A204.1 (cell line): ENCODE measurements around the gene MCM7.

Experiments
- FAIRE-seq: peaks from 2 replicates; lab custom pipeline; 2012; peaks lifted over from hg19 to GRCh38; lab: Jason Lieb, UNC

The MCM7 gene

DNA sequence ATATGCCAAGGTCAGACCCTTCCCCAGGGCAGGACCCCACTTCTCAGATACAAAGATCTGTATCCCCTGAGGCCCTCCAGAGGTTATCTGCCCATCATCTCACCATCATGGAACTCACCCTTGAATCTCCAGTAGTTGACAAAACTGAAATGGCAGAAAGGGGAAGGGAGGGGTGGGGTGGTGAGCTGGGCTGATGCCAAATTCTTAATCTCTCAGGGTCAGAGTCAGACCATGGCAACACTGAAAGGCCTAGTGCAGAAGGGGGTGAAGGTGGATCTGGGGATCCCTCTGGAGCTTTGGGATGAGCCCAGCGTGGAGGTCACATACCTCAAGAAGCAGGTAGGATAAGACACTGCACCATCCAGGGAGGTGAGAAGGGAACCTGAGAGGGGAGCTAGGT, 21.4 kb upstream of the MCM7 start:
- no peak for FAIRE-seq

GRCh38 chr7:100122067-100122466, 20.9 kb upstream of the MCM7 start:
- FAIRE-seq, result no peak

- no peak for FAIRE-seq
Measured at GRCh38 chr7:100120733-100121036, 19.5 kb upstream of the MCM7 start.

DNA sequence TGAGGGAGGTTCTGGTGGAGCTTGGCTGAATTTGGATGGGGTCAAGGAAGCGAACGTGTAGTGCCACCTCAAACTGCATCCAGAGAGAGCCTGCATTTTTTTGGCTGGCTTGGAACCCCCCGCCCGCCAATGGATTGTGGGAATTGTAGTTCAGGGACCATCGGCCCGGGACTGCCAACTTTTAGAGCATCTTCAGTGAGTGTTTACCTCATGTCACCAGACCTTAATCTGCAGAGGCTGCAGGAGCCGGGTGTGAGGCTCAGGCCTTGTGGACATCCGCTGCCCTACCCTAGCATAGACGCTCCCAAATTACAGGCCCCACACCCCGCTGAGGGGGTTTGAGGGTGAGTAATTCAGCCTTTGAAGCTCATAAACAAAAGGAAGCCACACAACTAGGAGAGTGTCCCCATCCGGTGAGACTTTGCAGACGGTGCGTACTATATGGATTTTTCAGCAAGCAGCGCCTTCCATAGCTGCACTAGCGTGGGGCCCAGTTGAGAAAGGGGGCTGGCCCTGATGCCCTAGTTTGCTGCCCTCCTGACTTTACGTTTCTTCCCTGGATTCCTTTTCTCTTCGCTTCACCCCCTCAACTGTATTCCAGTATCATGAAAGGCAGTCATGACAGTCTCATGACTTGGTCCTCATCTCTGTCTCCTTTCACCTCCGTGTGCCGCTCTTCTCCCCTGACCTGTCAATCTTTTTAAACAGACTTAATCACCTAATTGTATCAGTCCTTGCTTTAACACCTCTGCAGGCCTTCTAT, 19.0 kb upstream of the MCM7 start:
- FAIRE-seq, result no peak

- peak; percentile 78 for FAIRE-seq
Measured at GRCh38 chr7:100119072-100119969, 18.1 kb upstream of the MCM7 start, which contains the start of the genes CNPY4 and TAF6. TSS of gene CNPY4 (plus strand) at chr7:100119634. CDS start at chr7:100119745, 111 bp downstream. TSS of gene TAF6 (minus strand) at chr7:100119358. CDS start at chr7:100114209, 5,149 bp downstream.

DNA sequence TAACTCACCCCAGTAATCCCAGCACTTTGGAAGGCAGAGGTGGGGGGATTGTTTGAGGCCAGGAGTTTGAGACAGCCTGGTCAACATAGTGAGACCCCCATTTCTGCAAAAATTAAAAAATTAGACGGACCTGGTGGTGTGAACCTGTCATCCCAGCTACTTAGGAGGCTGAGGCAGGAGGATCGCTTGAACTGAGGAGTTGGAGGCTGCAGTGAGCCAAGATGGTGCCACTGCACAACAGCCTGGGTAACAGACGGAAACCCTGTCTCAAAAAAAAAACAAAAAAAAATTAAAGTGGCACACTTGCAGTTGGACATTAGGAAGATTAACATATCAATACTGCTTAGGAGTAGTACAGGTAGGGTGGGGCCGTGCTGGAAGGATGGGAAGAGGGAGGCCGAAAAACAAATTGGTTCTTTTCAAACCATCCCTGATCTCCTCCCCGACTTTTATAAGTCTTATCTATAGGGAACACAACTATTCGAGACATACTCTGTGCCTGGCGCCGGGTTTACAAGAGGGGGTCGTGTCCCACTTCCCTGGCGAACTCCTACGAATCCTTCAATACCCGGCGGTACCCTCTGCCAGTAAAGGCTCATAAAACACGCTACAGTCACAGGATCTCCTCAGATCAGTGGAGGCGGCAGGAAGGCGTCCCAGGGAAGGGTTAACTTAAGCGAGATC, 17.3 kb upstream of the MCM7 start:
- no peak for FAIRE-seq

DNA sequence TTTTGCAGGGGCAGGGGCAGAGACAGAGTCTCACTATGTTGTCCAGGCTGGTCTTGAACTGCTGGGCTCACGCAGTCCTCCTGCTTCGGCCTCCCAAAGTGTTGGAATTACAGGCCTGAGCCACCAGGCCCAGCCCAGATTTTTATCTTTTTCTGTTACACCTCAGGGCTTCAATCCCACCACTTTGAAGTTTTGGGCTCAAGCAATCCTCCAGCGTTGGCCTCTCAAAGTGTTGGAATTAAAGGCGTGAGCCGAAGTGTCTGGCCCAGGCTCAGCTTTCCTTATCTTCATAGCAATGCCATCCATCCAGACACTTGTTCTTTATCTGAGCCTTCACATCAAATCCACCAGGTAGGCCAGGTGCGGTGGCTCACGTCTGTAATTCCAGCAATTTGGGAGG, 13.8 kb upstream of the MCM7 start:
- FAIRE-seq, result no peak

GRCh38 chr7:100111914-100112313, 10.7 kb upstream of the MCM7 start:
- FAIRE-seq, result no peak

DNA sequence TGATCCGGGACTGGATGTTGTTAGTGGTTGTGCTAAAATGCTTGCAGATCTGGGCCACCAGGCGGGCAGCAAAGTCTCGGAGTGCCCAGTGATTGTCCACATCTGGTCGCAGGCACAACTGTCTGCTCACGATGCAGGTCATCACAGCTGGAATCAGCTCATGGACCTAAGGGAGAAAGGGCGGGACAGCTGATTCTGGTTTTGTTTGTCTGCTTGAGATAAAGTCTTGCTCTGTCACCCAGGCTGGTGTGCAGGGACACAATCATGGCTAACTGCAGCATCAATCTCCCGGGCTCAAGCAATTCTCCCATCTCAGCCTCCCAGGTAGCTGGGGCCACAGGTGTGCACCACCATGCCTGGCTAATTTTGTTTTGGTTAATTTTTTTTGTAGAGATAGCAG, 10.0 kb upstream of the MCM7 start:
- FAIRE-seq, result no peak

DNA sequence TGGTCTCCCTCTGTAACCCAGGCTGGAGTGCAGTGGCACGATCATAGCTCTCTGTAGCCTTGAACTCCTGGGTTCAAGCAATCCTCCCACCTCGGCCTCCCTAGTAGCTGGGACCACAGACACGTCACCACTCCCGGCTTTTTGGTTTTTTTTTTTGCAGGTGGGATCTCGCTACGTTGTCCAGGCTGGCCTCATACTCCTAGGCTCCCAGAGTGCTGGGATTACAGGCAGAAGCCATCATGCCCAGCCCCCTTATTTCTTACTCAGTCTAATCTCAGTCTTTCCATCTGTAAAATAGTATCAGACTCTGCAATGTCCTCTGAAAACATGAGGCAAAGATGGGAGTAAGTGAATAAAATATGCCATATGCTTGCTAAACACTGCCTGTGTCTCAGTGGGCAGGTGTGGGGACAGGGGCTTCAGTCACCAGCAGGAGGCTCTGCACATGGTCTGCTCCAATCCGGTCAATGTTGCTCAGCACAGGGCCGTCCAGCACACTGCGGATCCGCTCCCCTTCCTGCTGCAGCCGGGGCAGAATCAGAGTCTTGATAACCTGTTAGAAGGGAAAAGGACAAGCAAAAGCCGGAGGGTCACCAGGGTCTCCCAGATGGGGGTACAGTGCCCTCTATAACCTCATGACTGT, 8.4 kb upstream of the MCM7 start:
- FAIRE-seq, result no peak

GRCh38 chr7:100107890-100108289, 6.7 kb upstream of the MCM7 start:
- no peak for FAIRE-seq

GRCh38 chr7:100107125-100107737, 6.0 kb upstream of the MCM7 start:
- FAIRE-seq, result no peak

DNA sequence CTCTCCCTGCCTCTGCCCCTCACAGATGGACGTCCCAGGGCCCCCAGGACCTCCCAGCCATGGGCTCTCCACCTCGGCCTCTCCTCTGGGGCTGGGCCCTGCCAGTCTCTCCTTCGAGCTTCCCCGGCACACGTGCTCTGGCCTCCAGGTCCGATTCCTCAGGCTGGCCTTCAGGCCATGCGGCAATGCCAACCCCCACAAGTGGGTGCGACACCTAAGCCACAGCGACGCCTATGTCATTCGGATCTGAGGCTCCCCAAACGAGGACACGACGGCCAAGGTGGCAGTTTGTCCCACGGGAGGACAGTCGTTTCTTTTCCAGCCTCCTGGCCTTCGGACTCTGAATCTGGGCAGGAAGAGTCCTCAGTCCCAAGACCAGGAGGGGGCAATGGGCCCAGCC, 5.4 kb upstream of the MCM7 start:
- no peak for FAIRE-seq

- no peak for FAIRE-seq
Measured at GRCh38 chr7:100105534-100105933, 4.3 kb upstream of the MCM7 start.

DNA sequence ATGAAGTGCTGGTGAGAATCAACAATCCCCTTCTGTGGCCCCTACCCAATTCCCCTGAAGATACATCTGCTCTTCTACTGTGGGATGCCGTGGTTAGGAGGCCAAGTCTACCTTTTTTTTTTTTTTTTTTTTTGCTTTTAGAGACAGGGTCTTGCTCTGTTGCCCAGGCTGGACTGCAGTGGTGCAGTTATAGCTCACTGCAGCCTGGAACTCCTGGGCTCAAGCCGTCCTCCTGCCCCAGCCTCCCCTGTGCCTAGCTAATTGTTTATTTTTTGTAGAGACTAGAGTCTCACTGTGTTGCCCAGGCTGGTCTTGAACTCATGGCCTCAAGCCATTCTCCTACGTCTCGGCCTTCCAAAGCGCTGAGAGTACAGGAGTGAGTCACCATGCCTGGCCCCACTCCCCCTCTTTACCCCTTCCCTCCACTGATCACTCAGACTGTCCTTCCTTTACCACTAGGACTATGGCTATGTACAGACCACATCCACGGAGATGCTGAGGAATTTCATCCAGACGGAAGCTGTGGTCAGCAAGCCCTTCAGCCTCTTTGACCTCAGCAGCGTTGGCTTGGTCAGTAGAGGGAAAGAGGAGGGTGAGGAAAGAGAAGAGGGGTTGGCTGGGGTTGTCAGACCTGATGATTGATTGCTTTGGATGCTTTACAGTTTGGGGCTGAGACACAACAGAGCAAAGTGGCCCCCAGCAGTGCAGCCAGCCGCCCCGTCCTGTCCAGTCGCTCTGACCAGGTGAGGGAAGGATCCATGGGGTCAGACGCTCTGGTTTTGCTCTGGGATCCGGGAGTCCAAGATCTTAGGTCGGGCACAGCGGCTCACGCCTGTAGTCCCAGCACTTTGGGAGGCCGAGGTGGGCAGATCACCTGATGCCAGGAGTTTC, 2.0 kb upstream of the MCM7 start:
- no peak for FAIRE-seq

DNA sequence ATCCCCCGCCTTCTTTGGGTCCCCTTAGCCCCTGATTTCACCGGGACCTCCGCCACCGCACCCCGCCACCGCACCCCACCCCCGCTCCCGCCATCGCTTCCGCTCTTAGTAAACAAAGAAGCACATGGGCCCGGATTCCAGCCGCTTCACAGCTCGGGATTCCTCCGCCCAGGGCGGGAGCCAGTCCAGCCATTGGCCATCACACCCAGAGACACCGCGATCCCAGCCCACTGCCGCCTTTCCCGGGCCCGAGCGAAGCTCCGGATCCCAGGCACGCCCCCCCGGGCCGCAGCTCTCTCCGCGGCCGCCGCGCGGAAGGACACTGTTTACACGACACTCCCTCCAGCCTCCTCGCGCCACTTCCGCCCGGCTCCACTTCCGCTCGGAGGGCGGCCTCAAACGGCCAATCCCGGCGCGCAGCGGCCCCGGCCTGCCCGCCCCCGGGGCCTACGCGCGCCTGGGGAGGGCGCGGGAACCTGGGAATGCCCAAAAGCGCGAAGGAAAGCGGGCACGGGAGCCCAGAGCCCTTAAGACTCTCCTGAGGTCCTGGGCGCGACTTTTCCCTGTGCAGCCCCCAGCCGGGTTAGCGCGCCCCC, 679 bp downstream of the MCM7 start:
- FAIRE-seq, result no peak

- no peak for FAIRE-seq
Measured at GRCh38 chr7:100099452-100099851, 1.7 kb downstream of the MCM7 start.

DNA sequence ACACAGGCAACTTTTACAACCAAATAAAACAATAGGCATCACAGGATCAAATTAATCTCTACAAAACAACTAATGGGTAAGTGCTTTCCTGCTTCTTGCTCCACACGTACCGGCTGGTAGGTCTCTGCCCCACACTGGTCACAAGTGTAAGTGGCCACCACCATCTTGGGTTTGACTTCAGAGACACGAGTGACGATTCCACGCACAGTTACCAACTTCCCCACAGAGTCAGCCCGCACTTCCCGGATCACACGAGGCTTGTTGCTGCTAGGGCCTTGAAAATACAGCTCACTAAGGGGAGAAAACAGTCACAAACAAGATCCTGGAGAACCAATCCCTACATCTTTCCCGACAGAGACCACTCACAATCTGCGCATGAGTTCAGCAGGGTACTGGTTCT, 2.3 kb downstream of the MCM7 start:
- FAIRE-seq, result no peak

- FAIRE-seq, result no peak
Measured at GRCh38 chr7:100095704-100096103, 5.5 kb downstream of the MCM7 start.

- no peak for FAIRE-seq
Measured at GRCh38 chr7:100095289-100095688, 5.9 kb downstream of the MCM7 start.
